GM10266 (cell line): Measurements from ENCODE around the gene PDE4D.

Experiments used
- DNase-seq: peaks from one replicate; pipeline ENCODE4 v3.0.0; 2012; ENCODE audit errors: extremely low spot score
- CTCF ChIP-seq: IDR thresholded peaks from 2 replicates; pipeline ENCODE4 v1.5.1; 2012; ENCODE audit warnings: mild to moderate bottlenecking, low read depth; ENCODE audit not compliant: control insufficient read depth, insufficient read depth; ENCODE audit errors: missing control alignments

Gene PDE4D

GRCh38 chr5:59040804-59041201 lies 852.7 kb downstream of the PDE4D start:
- no peak for TF ChIP-seq CTCF
- no peak for DNase-seq

- DNase-seq: no peak
- TF ChIP-seq CTCF: no peak
Measured at GRCh38 chr5:59040024-59040803, 853.3 kb downstream of the PDE4D start.

GRCh38 chr5:59039296-59040023 lies 854.1 kb downstream of the PDE4D start:
- TF ChIP-seq CTCF: no peak
- DNase-seq: peak; percentile 66

- no peak for DNase-seq
- TF ChIP-seq CTCF: no peak
Measured at GRCh38 chr5:59038798-59039295, 854.7 kb downstream of the PDE4D start.

GRCh38 chr5:59037941-59038797 lies 855.4 kb downstream of the PDE4D start:
- no peak for DNase-seq
- no peak for TF ChIP-seq CTCF

GRCh38 chr5:59037453-59037852 lies 856.1 kb downstream of the PDE4D start:
- DNase-seq: no peak
- no peak for TF ChIP-seq CTCF

GRCh38 chr5:59037041-59037440 lies 856.5 kb downstream of the PDE4D start:
- DNase-seq: no peak
- TF ChIP-seq CTCF: no peak
